Measurements from ENCODE around the gene CBARP. TPM values are rescaled to one million over a fixed set of nuclear protein-coding genes. Genes with fewer than 3 reads are reported as not detected.
A peak's percentile ranks its signal among the peaks of the same experiment; 100 is the strongest.

Gene CBARP
- total RNA-seq, 1 experiment from 2014 or later = 23.8 TPM

DNA sequence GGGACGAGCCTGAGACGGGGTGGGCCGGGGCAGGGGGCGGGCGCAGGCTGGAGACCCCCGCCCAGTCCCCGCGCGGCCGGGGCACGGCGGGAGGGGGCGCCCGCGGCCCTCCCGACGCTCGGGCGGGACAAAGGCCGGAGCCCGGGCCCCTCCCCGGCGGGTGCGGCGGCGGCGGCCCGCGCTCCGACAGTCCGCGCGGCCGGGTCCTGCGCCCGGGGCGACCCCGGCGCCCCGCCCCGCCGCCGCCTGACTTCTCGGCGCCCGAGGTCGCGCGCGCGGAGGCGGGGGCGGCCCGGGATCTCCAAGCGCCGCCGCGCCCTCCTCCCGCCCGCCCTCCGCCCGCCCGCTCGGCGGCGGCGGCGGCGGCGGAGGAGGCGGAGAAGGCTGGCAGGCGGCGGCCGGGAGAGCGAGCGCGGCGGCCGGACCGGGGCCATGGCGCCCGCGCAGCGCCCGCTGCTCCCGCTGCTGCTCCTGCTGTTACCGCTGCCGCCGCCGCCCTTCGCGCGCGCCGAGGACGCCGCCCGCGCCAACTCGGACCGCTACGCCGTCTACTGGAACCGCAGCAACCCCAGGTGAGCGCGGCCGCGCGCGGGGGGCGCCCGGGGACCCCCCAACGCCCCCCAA lies 48.0 kb upstream of the CBARP start, which contains the start of gene EFNA2:
EFNA2 (plus strand) TSS at position 137 of the 624 bp plus-strand sequence; CDS start at position 433, 296 bp downstream.
- Histone ChIP-seq H3K9me2 (ENCODE audit: insufficient read depth) (no peaks in the 10 kb centered on the region), H3K79me2 (ENCODE audit: insufficient read depth, low read length) (no peaks in the 10 kb centered on the region), H3K4me2 (ENCODE audit: low read length) (peak within 1 kb of the TSS; percentile 95), H3K27me3 (ENCODE audit: insufficient read depth, low read length) (no peaks in the 10 kb centered on the region), H2AFZ (ENCODE audit: low read depth, low read length, poor library complexity, severe bottlenecking) (no peak within 1 kb of the TSS), H4K20me1 (ENCODE audit: insufficient read depth) (no peaks in the 10 kb centered on the region), H3K4me3 (replicated peaks in 1 of 2; ENCODE audit: low read depth in 1 of 2, low read length in 2 of 2) (peak within 1 kb of the TSS; percentile 64 to 69), H3K36me3 (ENCODE audit: control insufficient read depth in 1 of 2, insufficient read depth in 2 of 2, low read length in 2 of 2) (no peaks in the 10 kb centered on the region), H3K4me1 (ENCODE audit: control insufficient read depth in 1 of 2, insufficient read depth in 2 of 2, low read length in 2 of 2) (peaks cover 7 to 23% of the 10 kb centered on the region in 2 experiments; a peak in 3 of 4 replicates), H3K27ac (ENCODE audit: low read depth, low read length) (peak within 1 kb of the TSS; percentile 38; the same call in 1 of the 2 replicates), H3K9ac (ENCODE audit: low read length) (peak within 1 kb of the TSS; percentile 65), H3K9me3 (ENCODE audit: control insufficient read depth in 1 of 2, insufficient read depth in 1 of 2, low read depth in 1 of 2, low read length in 2 of 2) (no peaks in the 10 kb centered on the region)
- BruUV-seq (replicated peaks) = no TSS peak
- ChIA-PET RAD21 (ENCODE audit: low non-redundant PET in 1 of 2, low total read pairs in 2 of 2, uncharacterized antibody in 2 of 2, unreplicated experiment in 2 of 2) (no interaction called here), POLR2A (interaction anchor here (1.5 kb wide), 1 partner anchor 17 kb away, joined by 7 read pairs; the partner anchor contains the start of gene CIRBP), CTCF (no interaction called here)
- TF ChIP-seq, protein P1, sequence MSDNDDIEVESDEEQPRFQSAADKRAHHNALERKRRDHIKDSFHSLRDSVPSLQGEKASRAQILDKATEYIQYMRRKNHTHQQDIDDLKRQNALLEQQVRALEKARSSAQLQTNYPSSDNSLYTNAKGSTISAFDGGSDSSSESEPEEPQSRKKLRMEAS (IDR thresholded peaks at IDR 0.05) = no peak
- TF ChIP-seq, protein P2, sequence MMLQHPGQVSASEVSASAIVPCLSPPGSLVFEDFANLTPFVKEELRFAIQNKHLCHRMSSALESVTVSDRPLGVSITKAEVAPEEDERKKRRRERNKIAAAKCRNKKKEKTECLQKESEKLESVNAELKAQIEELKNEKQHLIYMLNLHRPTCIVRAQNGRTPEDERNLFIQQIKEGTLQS (IDR thresholded peaks at IDR 0.05) = no peak
- TF ChIP-seq, protein P3, sequence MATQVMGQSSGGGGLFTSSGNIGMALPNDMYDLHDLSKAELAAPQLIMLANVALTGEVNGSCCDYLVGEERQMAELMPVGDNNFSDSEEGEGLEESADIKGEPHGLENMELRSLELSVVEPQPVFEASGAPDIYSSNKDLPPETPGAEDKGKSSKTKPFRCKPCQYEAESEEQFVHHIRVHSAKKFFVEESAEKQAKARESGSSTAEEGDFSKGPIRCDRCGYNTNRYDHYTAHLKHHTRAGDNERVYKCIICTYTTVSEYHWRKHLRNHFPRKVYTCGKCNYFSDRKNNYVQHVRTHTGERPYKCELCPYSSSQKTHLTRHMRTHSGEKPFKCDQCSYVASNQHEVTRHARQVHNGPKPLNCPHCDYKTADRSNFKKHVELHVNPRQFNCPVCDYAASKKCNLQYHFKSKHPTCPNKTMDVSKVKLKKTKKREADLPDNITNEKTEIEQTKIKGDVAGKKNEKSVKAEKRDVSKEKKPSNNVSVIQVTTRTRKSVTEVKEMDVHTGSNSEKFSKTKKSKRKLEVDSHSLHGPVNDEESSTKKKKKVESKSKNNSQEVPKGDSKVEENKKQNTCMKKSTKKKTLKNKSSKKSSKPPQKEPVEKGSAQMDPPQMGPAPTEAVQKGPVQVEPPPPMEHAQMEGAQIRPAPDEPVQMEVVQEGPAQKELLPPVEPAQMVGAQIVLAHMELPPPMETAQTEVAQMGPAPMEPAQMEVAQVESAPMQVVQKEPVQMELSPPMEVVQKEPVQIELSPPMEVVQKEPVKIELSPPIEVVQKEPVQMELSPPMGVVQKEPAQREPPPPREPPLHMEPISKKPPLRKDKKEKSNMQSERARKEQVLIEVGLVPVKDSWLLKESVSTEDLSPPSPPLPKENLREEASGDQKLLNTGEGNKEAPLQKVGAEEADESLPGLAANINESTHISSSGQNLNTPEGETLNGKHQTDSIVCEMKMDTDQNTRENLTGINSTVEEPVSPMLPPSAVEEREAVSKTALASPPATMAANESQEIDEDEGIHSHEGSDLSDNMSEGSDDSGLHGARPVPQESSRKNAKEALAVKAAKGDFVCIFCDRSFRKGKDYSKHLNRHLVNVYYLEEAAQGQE (IDR thresholded peaks at IDR 0.05; ENCODE audit: low read depth) = no peak
- TF ChIP-seq POLR2A (IDR thresholded peaks at IDR 0.05; ENCODE audit: borderline replicate concordance, extremely low read depth, insufficient read depth, insufficient read length) (no peak), SRF (IDR thresholded peaks at IDR 0.05; ENCODE audit: low read depth) (no peak)
- DNase-seq (ENCODE audit: low read depth, low spot score) (no peak), ATAC-seq (peak; percentile 60)
- intact Hi-C loops (cut with micrococcal nuclease) = no loop called here
